HepG2 (cell line): ENCODE data around the gene MAN1A1. TPM values are rescaled to one million over a fixed set of nuclear protein-coding genes. Genes with fewer than 3 reads are reported as not detected.

Experiments used
- ATAC-seq: fragments of 200-7000 bp; cut with Tn5 transposase; 3 replicates; pipeline ENCODE4 v1.9.1; 2020; ENCODE audit warnings: mild to moderate bottlenecking, moderate library complexity
- BruUV-seq: library from RNA; stranded (reverse); fragments of 400-500 nt; replicated peaks from 2 replicates; lab custom pipeline; 2021; lab: Mats Ljungman, UMichigan
- CTCF ChIA-PET: fragments of 300-600 bp; formaldehyde crosslinking; extraction: SDS; loops from one replicate; lab custom pipeline; 2021; ENCODE audit warnings: low total read pairs, inconsistent platforms, low intra/inter-chr PET ratio; lab: Yijun Ruan, JAX
- POLR2A ChIA-PET: fragments of 350-600 bp; sonication (Branson Sonifier 250); formaldehyde crosslinking; loops from one replicate; lab custom pipeline; 2020; ENCODE audit warnings: antibody characterized with exemption, inconsistent platforms; lab: Yijun Ruan, JAX
- DNase-seq: peaks from one replicate; pipeline ENCODE4 v3.0.0-alpha.2; 2015; ENCODE audit warnings: low spot score
- FAIRE-seq: peaks from 3 replicates; lab custom pipeline; 2011; peaks lifted over from hg19 to GRCh38; lab: Jason Lieb, UNC
- H2AFZ ChIP-seq: one replicate; pipeline ENCODE4 v1.6.1; 2011; ENCODE audit warnings: low read length, inconsistent platforms
- H3K27ac ChIP-seq: fragments of 300-600 bp; 3 replicates; pipeline ENCODE4 v1.8.0; 2011; ENCODE audit warnings: mixed run types, mild to moderate bottlenecking, mixed read lengths, low read length, inconsistent platforms; ENCODE audit not compliant: insufficient read depth; ENCODE audit errors: extremely low read length
- H3K27me3 ChIP-seq, 2 experiments: fragments of 200-600 bp in 1 of 2; 2 replicates in 1 of 2; 3 replicates in 1 of 2; pipeline versions ENCODE4 v1.6.0 to v1.8.0; 2011; ENCODE audit warnings: low read length in 2 of 2, mild to moderate bottlenecking in 2 of 2, moderate library complexity in 2 of 2, inconsistent platforms in 1 of 2; ENCODE audit not compliant: insufficient read depth in 2 of 2, control insufficient read depth in 1 of 2
- H3K36me3 ChIP-seq, 2 experiments: fragments of 200-600 bp in 1 of 2; replicated peaks in 1 of 2; 2 replicates in 1 of 2; 3 replicates in 1 of 2; pipeline versions ENCODE4 v1.5.1 to v1.8.0; 2011; ENCODE audit warnings: low read length in 2 of 2, inconsistent platforms in 1 of 2; ENCODE audit not compliant: insufficient read depth in 2 of 2, control insufficient read depth in 1 of 2
- H3K4me1 ChIP-seq: 2 replicates; pipeline ENCODE4 v1.5.1; 2012; ENCODE audit warnings: low read length, inconsistent platforms; ENCODE audit not compliant: insufficient read depth
- H3K4me2 ChIP-seq: 2 replicates; pipeline ENCODE4 v1.6.0; 2011; ENCODE audit warnings: low read depth, low read length, inconsistent platforms
- H3K4me3 ChIP-seq, 3 experiments: fragments of 200-600 bp in 1 of 3; sonication (generic), shearing (Covaris generic) in 1 of 3; replicated peaks in 1 of 3; 2 replicates each; pipeline ENCODE4 v1.5.1; 2011 to 2016; ENCODE audit warnings: low read length in 3 of 3, inconsistent platforms in 2 of 3, low read depth in 2 of 3, mild to moderate bottlenecking in 2 of 3, control low read depth in 1 of 3, mixed read lengths in 1 of 3; ENCODE audit not compliant: insufficient read depth in 1 of 3
- H3K79me2 ChIP-seq: one replicate; pipeline ENCODE4 v1.6.1; 2011; ENCODE audit warnings: low read length, inconsistent platforms; ENCODE audit not compliant: insufficient read depth
- H3K9ac ChIP-seq: 2 replicates; pipeline ENCODE4 v1.6.0; 2011; ENCODE audit warnings: mild to moderate bottlenecking, low read depth, low read length, inconsistent platforms; ENCODE audit not compliant: insufficient read depth
- H3K9me3 ChIP-seq: 2 replicates; pipeline ENCODE4 v1.5.1; 2012; ENCODE audit warnings: mild to moderate bottlenecking, low read length
- H4K20me1 ChIP-seq: 2 replicates; pipeline ENCODE4 v1.6.0; 2011; ENCODE audit warnings: inconsistent platforms, mild to moderate bottlenecking, low read length, moderate library complexity; ENCODE audit not compliant: insufficient read depth
- DZIP1 ChIP-seq: sonication (generic); formaldehyde crosslinking; IDR thresholded peaks from 2 replicates; pipeline ENCODE4 v1.5.0; 2020; ENCODE audit warnings: mild to moderate bottlenecking, missing genetic modification reagents
- MIXL1 ChIP-seq: IDR thresholded peaks from 2 replicates; pipeline ENCODE4 v1.6.1; 2016
- MTERF4 ChIP-seq: sonication (generic); formaldehyde crosslinking; IDR thresholded peaks from 2 replicates; pipeline ENCODE4 v1.8.0; 2023; ENCODE audit warnings: mild to moderate bottlenecking, missing genetic modification reagents
- ONECUT2 ChIP-seq: sonication (generic); formaldehyde crosslinking; IDR thresholded peaks from 2 replicates; pipeline ENCODE4 v1.4.0; 2020; ENCODE audit warnings: missing genetic modification reagents
- SNAPC5 ChIP-seq: sonication (generic); formaldehyde crosslinking; IDR thresholded peaks from 2 replicates; pipeline ENCODE4 v1.8.1; 2023; ENCODE audit warnings: mild to moderate bottlenecking, missing genetic modification reagents, borderline replicate concordance
- SRF ChIP-seq: IDR thresholded peaks from 2 replicates; pipeline ENCODE4 v1.6.1; 2011; ENCODE audit warnings: mild to moderate bottlenecking, low read depth, low read length, moderate library complexity
- TEAD3 ChIP-seq: optimal IDR thresholded peaks from 2 replicates; pipeline ENCODE3; 2016; ENCODE audit warnings: borderline replicate concordance
- YEATS2 ChIP-seq: sonication (generic); formaldehyde crosslinking; IDR thresholded peaks from 2 replicates; pipeline ENCODE4 v1.4.0; 2020; ENCODE audit warnings: missing genetic modification reagents, borderline replicate concordance
- ZNF432 ChIP-seq: sonication (generic); formaldehyde crosslinking; IDR thresholded peaks from 2 replicates; pipeline ENCODE4 v1.5.0; 2020; ENCODE audit warnings: missing genetic modification reagents, mild to moderate bottlenecking, borderline replicate concordance
- ZNF512 ChIP-seq: sonication (generic); formaldehyde crosslinking; IDR thresholded peaks from 2 replicates; pipeline ENCODE4 v1.4.0; 2020; ENCODE audit warnings: mild to moderate bottlenecking, missing genetic modification reagents
- ZSCAN20 ChIP-seq: sonication (generic); formaldehyde crosslinking; IDR thresholded peaks from 2 replicates; pipeline ENCODE4 v1.4.0; 2020; ENCODE audit warnings: missing genetic modification reagents, mild to moderate bottlenecking, borderline replicate concordance
- WGBS: methylation state at CpG from one replicate; pipeline ENCODE4 v1.1.6; 2017; ENCODE audit warnings: low lambda C conversion rate; 5-methylcytosine and 5-hydroxymethylcytosine counted together
- in situ Hi-C: cut with HindIII; loops from 2 replicates; pipeline ENCODE4 v1.10.0; 2017; ENCODE audit warnings: low pct_unique_long_range_greater_than_20kb; ENCODE audit not compliant: extremely low pct_ligation_motif_present
- intact Hi-C: fragments of 100-400 bp; cut with micrococcal nuclease; formaldehyde crosslinking; loops from one replicate; pipeline ENCODE4 v1.10.0; 2022; ENCODE audit not compliant: unreplicated experiment
- polyA plus RNA-seq, 8 experiments: library from polyadenylated mRNA; depleted of rRNA in 3 of 8; stranded (reverse) in 7 of 8; unstranded in 1 of 8; fragments of >200 nt; fragmentation: Illumina TruSeq in 4 of 8; extraction: Trizol in 4 of 8; gene quantifications; 2 replicates each; pipeline versions ENCODE4 v1.2.1 to v1.2.3, GENCODE V29; 2011 to 2016; ENCODE audit warnings: low read depth in 4 of 8, missing spikeins in 1 of 8, mixed read lengths in 1 of 8; ENCODE audit not compliant: insufficient read depth in 1 of 8
- total RNA-seq, 5 experiments: library from RNA; depleted of rRNA; stranded (reverse); fragments of >200 nt; fragmentation: Illumina TruSeq; extraction: Trizol; gene quantifications; 2 replicates each; pipeline ENCODE4 v1.2.3, GENCODE V29; 2016; ENCODE audit warnings: low read depth in 1 of 5

MAN1A1 gene
- total and polyA plus RNA-seq, 2 of the 13 experiments (the other 11 are each of a cell fraction or from before 2014, with no cell fraction given): 156 to 236 TPM

- TF ChIP-seq ZNF512 (CRISPR knock-in tag): no peak
- no peak for TF ChIP-seq ZSCAN20 (CRISPR knock-in tag)
- TF ChIP-seq SNAPC5 (CRISPR knock-in tag): no peak
- TF ChIP-seq MIXL1 (CRISPR knock-in tag): no peak
Measured at GRCh38 chr6:119140196-119141140, 209.1 kb downstream of the MAN1A1 start (continued).

GRCh38 chr6:119138906-119139541, 210.5 kb downstream of the MAN1A1 start:
- Histone ChIP-seq H3K27ac (no peak overlapping the region), H3K4me2 (no peak overlapping the region), H4K20me1 (no peaks in the 10 kb centered on the region), H3K79me2 (no peaks in the 10 kb centered on the region), H3K4me1 (peaks cover 12% of the 10 kb centered on the region; the same call in 1 of the 2 replicates), H2AFZ (no peak overlapping the region), H3K27me3 (no peaks in the 10 kb centered on the region), H3K9me3 (no peaks in the 10 kb centered on the region), H3K4me3 (no peak overlapping the region), H3K9ac (no peak overlapping the region), H3K36me3 (no peaks in the 10 kb centered on the region)
- POLR2A ChIA-PET: no interaction called here
- CTCF ChIA-PET: no interaction called here
- WGBS: 75% methylated on average over 7 of the region's 7 CpGs
- intact Hi-C loops: no loop called here
- no peak for TF ChIP-seq ZNF432 (CRISPR knock-in tag)
- TF ChIP-seq DZIP1 (CRISPR knock-in tag): no peak
- TF ChIP-seq MTERF4 (CRISPR knock-in tag): no peak
- no peak for TF ChIP-seq YEATS2 (CRISPR knock-in tag)
- no peak for TF ChIP-seq TEAD3 (CRISPR knock-in tag)
- no peak for TF ChIP-seq ONECUT2 (CRISPR knock-in tag)
- TF ChIP-seq SRF: no peak
- no TSS peak for BruUV-seq
- ATAC-seq: no peak
- DNase-seq: no peak
- no peak for FAIRE-seq
- in situ Hi-C loops: loop anchor here (25.0 kb wide), 2 partner anchors 598 to 848 kb away; no protein-coding TSS in a partner anchor
